Fibroblast of lung (primary cell): Measurements from ENCODE around the gene EGF.

Experiments used
- EZH2 ChIP-seq: IDR thresholded peaks from 2 replicates; pipeline ENCODE4 v1.5.1; 2012; ENCODE audit warnings: low read length, control low read depth, mild to moderate bottlenecking; ENCODE audit errors: missing control alignments
- TF ChIP-seq, protein P1 (sequence below), 2 donors: IDR thresholded peaks in 1 of 2; conservative IDR thresholded peaks in 1 of 2; 1 replicate in 1 of 2; 2 replicates in 1 of 2; pipeline ENCODE4 v1.5.1; 2011 to 2012; ENCODE audit warnings: low read length in 2 of 2, control low read depth in 1 of 2, inconsistent platforms in 1 of 2, low read depth in 1 of 2, mild to moderate bottlenecking in 1 of 2

GRCh38 chr4:109930464-109930863 lies 17.8 kb downstream of the EGF start:
- no peak for TF ChIP-seq EZH2
- TF ChIP-seq, protein P1, sequence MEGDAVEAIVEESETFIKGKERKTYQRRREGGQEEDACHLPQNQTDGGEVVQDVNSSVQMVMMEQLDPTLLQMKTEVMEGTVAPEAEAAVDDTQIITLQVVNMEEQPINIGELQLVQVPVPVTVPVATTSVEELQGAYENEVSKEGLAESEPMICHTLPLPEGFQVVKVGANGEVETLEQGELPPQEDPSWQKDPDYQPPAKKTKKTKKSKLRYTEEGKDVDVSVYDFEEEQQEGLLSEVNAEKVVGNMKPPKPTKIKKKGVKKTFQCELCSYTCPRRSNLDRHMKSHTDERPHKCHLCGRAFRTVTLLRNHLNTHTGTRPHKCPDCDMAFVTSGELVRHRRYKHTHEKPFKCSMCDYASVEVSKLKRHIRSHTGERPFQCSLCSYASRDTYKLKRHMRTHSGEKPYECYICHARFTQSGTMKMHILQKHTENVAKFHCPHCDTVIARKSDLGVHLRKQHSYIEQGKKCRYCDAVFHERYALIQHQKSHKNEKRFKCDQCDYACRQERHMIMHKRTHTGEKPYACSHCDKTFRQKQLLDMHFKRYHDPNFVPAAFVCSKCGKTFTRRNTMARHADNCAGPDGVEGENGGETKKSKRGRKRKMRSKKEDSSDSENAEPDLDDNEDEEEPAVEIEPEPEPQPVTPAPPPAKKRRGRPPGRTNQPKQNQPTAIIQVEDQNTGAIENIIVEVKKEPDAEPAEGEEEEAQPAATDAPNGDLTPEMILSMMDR (conservative IDR thresholded peaks at IDR 0.05 in 1 of 2, IDR thresholded peaks at IDR 0.05 in 1 of 2; ENCODE audit: low read depth in 1 of 2, low read length in 2 of 2): no peak
